ENCODE results near the gene RGMA.

RGMA gene

DNA sequence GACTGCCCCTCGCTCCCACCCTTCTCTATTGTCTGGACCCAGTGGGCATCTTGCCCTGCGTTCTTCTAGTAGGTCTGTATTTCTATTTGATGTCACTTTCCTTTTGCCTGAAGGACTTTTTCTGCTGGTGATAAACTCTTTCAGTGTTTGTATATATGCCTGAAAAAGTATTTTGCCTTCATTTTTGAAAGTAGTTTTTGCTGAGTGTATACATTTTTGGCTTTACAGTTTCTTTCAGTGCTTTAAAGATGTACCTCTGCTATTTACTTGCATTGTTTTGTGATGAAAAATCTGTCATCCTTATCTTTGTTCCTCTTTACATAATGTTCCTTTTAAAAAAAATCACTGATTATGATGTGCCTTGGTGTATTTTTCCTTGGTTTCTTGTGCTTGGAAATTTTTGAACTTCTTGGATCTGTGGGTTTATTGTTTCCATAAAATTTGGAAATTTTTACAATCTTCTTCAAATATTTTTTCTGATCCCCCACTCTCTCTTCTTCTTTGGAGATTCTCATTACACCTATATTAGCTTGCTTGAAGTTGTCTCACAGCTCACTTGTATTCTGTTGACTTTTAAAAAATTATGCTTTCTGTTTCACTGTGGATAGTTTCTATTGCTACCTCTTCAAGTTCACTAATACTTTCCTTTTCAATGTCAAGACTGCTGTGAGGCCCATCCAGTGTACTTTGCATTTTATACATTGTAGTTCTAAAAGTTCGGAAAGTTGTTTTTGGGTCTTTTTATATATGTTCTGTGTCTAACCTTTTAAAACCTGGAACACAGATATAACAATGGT is 67.8 kb downstream of the RGMA start:
- WGBS, 2 donors (ENCODE audit: extremely low coverage in 2 of 2, insufficient read length in 2 of 2, insufficient replicate concordance in 1 of 2), result no CpG with 5 or more reads among the region's 3 CpGs
- Histone ChIP-seq H3K79me1 (ENCODE audit: low read depth, low read length) (no peaks in the 10 kb centered on the region), H3K23ac (ENCODE audit: low read depth, low read length, poor library complexity) (no peak overlapping the region), H2AK5ac (ENCODE audit: low read depth, low read length) (no peak overlapping the region), H3K14ac (ENCODE audit: low read length) (no peak overlapping the region), H3K9ac (ENCODE audit: low read depth, low read length, poor library complexity) (no peak overlapping the region), H2BK12ac (ENCODE audit: low read length) (no peak overlapping the region), H3K4me2 (ENCODE audit: insufficient read depth, low read length, poor library complexity, severe bottlenecking) (no peak overlapping the region), H3K4me3 (ENCODE audit: low read length in 2 of 2) (no peak overlapping the region), H3K9me3 (replicated peaks in 1 of 2; ENCODE audit: control insufficient read depth in 2 of 2, insufficient read depth in 1 of 2, low read depth in 1 of 2, low read length in 2 of 2) (peaks cover 2 to 11% of the 10 kb centered on the region in 2 donors), H3K36me3 (replicated peaks in 1 of 2; ENCODE audit: control insufficient read depth in 2 of 2, insufficient read depth in 2 of 2, low read length in 2 of 2) (peaks cover 55 to 99% of the 10 kb centered on the region in 2 donors), H4K8ac (ENCODE audit: low read depth, low read length) (no peak overlapping the region), H2BK5ac (ENCODE audit: low read length) (no peak overlapping the region), H4K91ac (ENCODE audit: low read depth, low read length, poor library complexity) (no peak overlapping the region), H3K27me3 (ENCODE audit: control insufficient read depth in 3 of 3, insufficient read depth in 3 of 3, low read depth in 1 of 3, low read length in 3 of 3) (no peaks in the 10 kb centered on the region), H3K4ac (ENCODE audit: low read length) (no peak overlapping the region), H2BK15ac (ENCODE audit: low read length) (no peak overlapping the region), H2BK120ac (ENCODE audit: low read depth, low read length) (no peak overlapping the region), H3K4me1 (ENCODE audit: control insufficient read depth in 2 of 2, insufficient read depth in 1 of 2, low read depth in 1 of 2, low read length in 2 of 2) (no peaks in the 10 kb centered on the region), H2AFZ (ENCODE audit: low read length) (no peak overlapping the region), H3K18ac (ENCODE audit: low read length) (no peak overlapping the region), H3K27ac (replicated peaks; ENCODE audit: low read length) (no peak overlapping the region)
- DNase-seq (ENCODE audit: low spot score), result no peak

- Histone ChIP-seq H3K36me3 (replicated peaks in 1 of 2; ENCODE audit: control insufficient read depth in 2 of 2, insufficient read depth in 2 of 2, low read length in 2 of 2) (peaks cover 56 to 99% of the 10 kb centered on the region in 2 donors), H3K79me1 (ENCODE audit: low read depth, low read length) (no peaks in the 10 kb centered on the region), H3K9ac (ENCODE audit: low read depth, low read length, poor library complexity) (no peak overlapping the region), H2BK120ac (ENCODE audit: low read depth, low read length) (no peak overlapping the region), H3K9me3 (replicated peaks in 1 of 2; ENCODE audit: control insufficient read depth in 2 of 2, insufficient read depth in 1 of 2, low read depth in 1 of 2, low read length in 2 of 2) (peaks cover 2 to 11% of the 10 kb centered on the region in 2 donors), H4K91ac (ENCODE audit: low read depth, low read length, poor library complexity) (no peak overlapping the region), H2AK5ac (ENCODE audit: low read depth, low read length) (no peak overlapping the region), H3K18ac (ENCODE audit: low read length) (no peak overlapping the region), H3K4me3 (ENCODE audit: low read length in 2 of 2) (no peak overlapping the region), H2BK5ac (ENCODE audit: low read length) (no peak overlapping the region), H3K23ac (ENCODE audit: low read depth, low read length, poor library complexity) (no peak overlapping the region), H3K4ac (ENCODE audit: low read length) (no peak overlapping the region), H2AFZ (ENCODE audit: low read length) (no peak overlapping the region), H3K14ac (ENCODE audit: low read length) (no peak overlapping the region), H2BK15ac (ENCODE audit: low read length) (no peak overlapping the region), H4K8ac (ENCODE audit: low read depth, low read length) (no peak overlapping the region), H3K27me3 (ENCODE audit: control insufficient read depth in 3 of 3, insufficient read depth in 3 of 3, low read depth in 1 of 3, low read length in 3 of 3) (no peaks in the 10 kb centered on the region), H2BK12ac (ENCODE audit: low read length) (no peak overlapping the region), H3K27ac (replicated peaks; ENCODE audit: low read length) (no peak overlapping the region), H3K4me2 (ENCODE audit: insufficient read depth, low read length, poor library complexity, severe bottlenecking) (no peak overlapping the region), H3K4me1 (ENCODE audit: control insufficient read depth in 2 of 2, insufficient read depth in 1 of 2, low read depth in 1 of 2, low read length in 2 of 2) (no peaks in the 10 kb centered on the region)
- DNase-seq (ENCODE audit: low spot score), result no peak
- WGBS, 2 donors (ENCODE audit: extremely low coverage in 2 of 2, insufficient read length in 2 of 2, insufficient replicate concordance in 1 of 2), result no CpG with 5 or more reads among the region's 10 CpGs
Measured at GRCh38 chr15:93019971-93020370, 69.0 kb downstream of the RGMA start.

GRCh38 chr15:93019090-93019489 is 69.9 kb downstream of the RGMA start:
- peaks cover 54 to 99% of the 10 kb centered on the region in 2 donors for H3K36me3 ChIP-seq (replicated peaks in 1 of 2; ENCODE audit: control insufficient read depth in 2 of 2, insufficient read depth in 2 of 2, low read length in 2 of 2)
- 100% methylated on average over 1 to 2 of the region's 7 CpGs for WGBS, 2 donors (ENCODE audit: extremely low coverage in 2 of 2, insufficient read length in 2 of 2, insufficient replicate concordance in 1 of 2)
- no peak overlapping the region for H3K23ac ChIP-seq (ENCODE audit: low read depth, low read length, poor library complexity)

DNA sequence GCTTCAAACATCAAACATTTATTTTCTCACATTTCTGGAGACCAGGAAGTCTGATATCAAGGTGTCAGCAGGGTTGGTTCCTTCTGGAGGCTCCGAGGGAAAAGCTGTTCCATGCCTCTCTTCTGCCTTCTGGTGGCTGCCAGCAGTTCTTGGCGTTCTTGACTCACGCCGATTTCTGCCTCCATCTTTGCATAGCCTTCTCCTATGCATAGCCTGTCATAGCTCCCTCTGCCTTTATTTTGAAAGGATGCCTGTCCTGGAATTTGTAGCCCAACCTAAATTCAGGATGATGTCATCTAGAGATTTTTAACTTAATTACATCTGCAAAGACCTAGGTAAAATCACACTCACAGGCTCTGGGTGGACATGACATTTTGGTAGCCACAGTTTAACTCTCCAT is 70.4 kb downstream of the RGMA start:
- no peak overlapping the region for H2AFZ ChIP-seq (ENCODE audit: low read length)
- no peak overlapping the region for H3K23ac ChIP-seq (ENCODE audit: low read depth, low read length, poor library complexity)
- no peak overlapping the region for H3K18ac ChIP-seq (ENCODE audit: low read length)
- no peak overlapping the region for H2BK15ac ChIP-seq (ENCODE audit: low read length)
- peaks cover 56 to 99% of the 10 kb centered on the region in 2 donors for H3K36me3 ChIP-seq (replicated peaks in 1 of 2; ENCODE audit: control insufficient read depth in 2 of 2, insufficient read depth in 2 of 2, low read length in 2 of 2)
- H3K4ac ChIP-seq (ENCODE audit: low read length), result no peak overlapping the region
- no peak overlapping the region for H3K9ac ChIP-seq (ENCODE audit: low read depth, low read length, poor library complexity)
- no peaks in the 10 kb centered on the region for H3K79me1 ChIP-seq (ENCODE audit: low read depth, low read length)
- no peak overlapping the region for H3K14ac ChIP-seq (ENCODE audit: low read length)
- DNase-seq (ENCODE audit: low spot score), result no peak
- no peaks in the 10 kb centered on the region for H3K4me1 ChIP-seq (ENCODE audit: control insufficient read depth in 2 of 2, insufficient read depth in 1 of 2, low read depth in 1 of 2, low read length in 2 of 2)
- no peak overlapping the region for H2BK120ac ChIP-seq (ENCODE audit: low read depth, low read length)
- H4K8ac ChIP-seq (ENCODE audit: low read depth, low read length), result no peak overlapping the region
- no peak overlapping the region for H2AK5ac ChIP-seq (ENCODE audit: low read depth, low read length)
- H3K4me2 ChIP-seq (ENCODE audit: insufficient read depth, low read length, poor library complexity, severe bottlenecking), result no peak overlapping the region
- H3K4me3 ChIP-seq (ENCODE audit: low read length in 2 of 2), result no peak overlapping the region
- H3K27ac ChIP-seq (replicated peaks; ENCODE audit: low read length), result no peak overlapping the region
- no peak overlapping the region for H2BK12ac ChIP-seq (ENCODE audit: low read length)
- no peak overlapping the region for H2BK5ac ChIP-seq (ENCODE audit: low read length)
- no peak overlapping the region for H4K91ac ChIP-seq (ENCODE audit: low read depth, low read length, poor library complexity)
- no peaks in the 10 kb centered on the region for H3K27me3 ChIP-seq (ENCODE audit: control insufficient read depth in 3 of 3, insufficient read depth in 3 of 3, low read depth in 1 of 3, low read length in 3 of 3)
- WGBS, 2 donors (ENCODE audit: extremely low coverage in 2 of 2, insufficient read length in 2 of 2, insufficient replicate concordance in 1 of 2), result no CpG with 5 or more reads among the region's 4 CpGs
- peaks cover 2 to 11% of the 10 kb centered on the region in 2 donors for H3K9me3 ChIP-seq (replicated peaks in 1 of 2; ENCODE audit: control insufficient read depth in 2 of 2, insufficient read depth in 1 of 2, low read depth in 1 of 2, low read length in 2 of 2)

More at GRCh38 chr15:93019090-93019489, 69.9 kb downstream of the RGMA start:
- H3K4me1 ChIP-seq (ENCODE audit: control insufficient read depth in 2 of 2, insufficient read depth in 1 of 2, low read depth in 1 of 2, low read length in 2 of 2), result no peaks in the 10 kb centered on the region
- no peak overlapping the region for H2BK12ac ChIP-seq (ENCODE audit: low read length)
- H2BK120ac ChIP-seq (ENCODE audit: low read depth, low read length), result no peak overlapping the region
- no peak overlapping the region for H3K4ac ChIP-seq (ENCODE audit: low read length)
- no peak overlapping the region for H4K8ac ChIP-seq (ENCODE audit: low read depth, low read length)
- H3K79me1 ChIP-seq (ENCODE audit: low read depth, low read length), result no peaks in the 10 kb centered on the region
- no peak overlapping the region for H2AK5ac ChIP-seq (ENCODE audit: low read depth, low read length)
- H3K27me3 ChIP-seq (ENCODE audit: control insufficient read depth in 3 of 3, insufficient read depth in 3 of 3, low read depth in 1 of 3, low read length in 3 of 3), result no peaks in the 10 kb centered on the region
- peaks cover 2 to 11% of the 10 kb centered on the region in 2 donors for H3K9me3 ChIP-seq (replicated peaks in 1 of 2; ENCODE audit: control insufficient read depth in 2 of 2, insufficient read depth in 1 of 2, low read depth in 1 of 2, low read length in 2 of 2)
- H3K27ac ChIP-seq (replicated peaks; ENCODE audit: low read length), result no peak overlapping the region
- no peak for DNase-seq (ENCODE audit: low spot score)
- no peak overlapping the region for H2BK5ac ChIP-seq (ENCODE audit: low read length)
- H3K18ac ChIP-seq (ENCODE audit: low read length), result no peak overlapping the region
- H3K4me2 ChIP-seq (ENCODE audit: insufficient read depth, low read length, poor library complexity, severe bottlenecking), result no peak overlapping the region
- no peak overlapping the region for H2AFZ ChIP-seq (ENCODE audit: low read length)
- H2BK15ac ChIP-seq (ENCODE audit: low read length), result no peak overlapping the region
- no peak overlapping the region for H4K91ac ChIP-seq (ENCODE audit: low read depth, low read length, poor library complexity)
- H3K14ac ChIP-seq (ENCODE audit: low read length), result no peak overlapping the region
- H3K9ac ChIP-seq (ENCODE audit: low read depth, low read length, poor library complexity), result no peak overlapping the region
- H3K4me3 ChIP-seq (ENCODE audit: low read length in 2 of 2), result no peak overlapping the region
